Measurements from ENCODE around the gene ASIC2.

Gene ASIC2

GRCh38 chr17:33334703-33335102 is 41.6 kb upstream of the ASIC2 start:
- no peak overlapping the region for H3K4me3 ChIP-seq (ENCODE audit: low read length in 2 of 2)

GRCh38 chr17:33330877-33331276 is 37.8 kb upstream of the ASIC2 start:
- Histone ChIP-seq H2BK120ac (ENCODE audit: low read depth, low read length) (no peak overlapping the region), H3K27ac (replicated peaks; ENCODE audit: low read length) (no peak overlapping the region), H3K4me3 (ENCODE audit: low read length in 2 of 2) (no peak overlapping the region), H3K79me1 (ENCODE audit: low read depth, low read length) (no peaks in the 10 kb centered on the region), H2BK15ac (ENCODE audit: low read length) (no peak overlapping the region), H2BK12ac (ENCODE audit: low read length) (no peak overlapping the region), H3K27me3 (ENCODE audit: control insufficient read depth in 3 of 3, insufficient read depth in 3 of 3, low read depth in 1 of 3, low read length in 3 of 3) (no peaks in the 10 kb centered on the region), H3K4me1 (ENCODE audit: control insufficient read depth in 2 of 2, insufficient read depth in 1 of 2, low read depth in 1 of 2, low read length in 2 of 2) (peaks cover 0 to 5% of the 10 kb centered on the region in 2 donors), H3K9me3 (replicated peaks in 1 of 2; ENCODE audit: control insufficient read depth in 2 of 2, insufficient read depth in 1 of 2, low read depth in 1 of 2, low read length in 2 of 2) (no peaks in the 10 kb centered on the region), H2AFZ (ENCODE audit: low read length) (no peak overlapping the region), H2AK5ac (ENCODE audit: low read depth, low read length) (no peak overlapping the region), H4K91ac (ENCODE audit: low read depth, low read length, poor library complexity) (no peak overlapping the region), H4K8ac (ENCODE audit: low read depth, low read length) (no peak overlapping the region), H3K36me3 (replicated peaks in 1 of 2; ENCODE audit: control insufficient read depth in 2 of 2, insufficient read depth in 2 of 2, low read length in 2 of 2) (no peaks in the 10 kb centered on the region), H3K23ac (ENCODE audit: low read depth, low read length, poor library complexity) (no peak overlapping the region), H3K4me2 (ENCODE audit: insufficient read depth, low read length, poor library complexity, severe bottlenecking) (no peak overlapping the region), H3K18ac (ENCODE audit: low read length) (no peak overlapping the region), H3K9ac (ENCODE audit: low read depth, low read length, poor library complexity) (no peak overlapping the region), H2BK5ac (ENCODE audit: low read length) (no peak overlapping the region), H3K14ac (ENCODE audit: low read length) (no peak overlapping the region), H3K4ac (ENCODE audit: low read length) (no peak overlapping the region)
- no CpG with 5 or more reads among the region's 3 CpGs for WGBS, 2 donors (ENCODE audit: extremely low coverage in 2 of 2, insufficient read length in 2 of 2, insufficient replicate concordance in 1 of 2)
- no peak for DNase-seq (ENCODE audit: low spot score)

More at GRCh38 chr17:33334703-33335102, 41.6 kb upstream of the ASIC2 start:
- H3K27me3 ChIP-seq (ENCODE audit: control insufficient read depth in 3 of 3, insufficient read depth in 3 of 3, low read depth in 1 of 3, low read length in 3 of 3): no peaks in the 10 kb centered on the region
- H3K4ac ChIP-seq (ENCODE audit: low read length): no peak overlapping the region
- H4K8ac ChIP-seq (ENCODE audit: low read depth, low read length): no peak overlapping the region
- no CpG with 5 or more reads among the region's 4 CpGs for WGBS, 2 donors (ENCODE audit: extremely low coverage in 2 of 2, insufficient read length in 2 of 2, insufficient replicate concordance in 1 of 2)
- H2AFZ ChIP-seq (ENCODE audit: low read length): no peak overlapping the region
- H3K27ac ChIP-seq (replicated peaks; ENCODE audit: low read length): no peak overlapping the region
- H2BK12ac ChIP-seq (ENCODE audit: low read length): no peak overlapping the region
- H3K79me1 ChIP-seq (ENCODE audit: low read depth, low read length): no peaks in the 10 kb centered on the region
- H3K4me2 ChIP-seq (ENCODE audit: insufficient read depth, low read length, poor library complexity, severe bottlenecking): no peak overlapping the region
- H3K36me3 ChIP-seq (replicated peaks in 1 of 2; ENCODE audit: control insufficient read depth in 2 of 2, insufficient read depth in 2 of 2, low read length in 2 of 2): no peaks in the 10 kb centered on the region
- no peak overlapping the region for H2BK5ac ChIP-seq (ENCODE audit: low read length)
- H2BK15ac ChIP-seq (ENCODE audit: low read length): no peak overlapping the region
- H2BK120ac ChIP-seq (ENCODE audit: low read depth, low read length): no peak overlapping the region
- H3K14ac ChIP-seq (ENCODE audit: low read length): no peak overlapping the region
- no peaks in the 10 kb centered on the region for H3K9me3 ChIP-seq (replicated peaks in 1 of 2; ENCODE audit: control insufficient read depth in 2 of 2, insufficient read depth in 1 of 2, low read depth in 1 of 2, low read length in 2 of 2)
- DNase-seq (ENCODE audit: low spot score): no peak
- H3K9ac ChIP-seq (ENCODE audit: low read depth, low read length, poor library complexity): no peak overlapping the region
- no peak overlapping the region for H2AK5ac ChIP-seq (ENCODE audit: low read depth, low read length)
- no peak overlapping the region for H3K23ac ChIP-seq (ENCODE audit: low read depth, low read length, poor library complexity)
- peaks cover 0 to 5% of the 10 kb centered on the region in 2 donors for H3K4me1 ChIP-seq (ENCODE audit: control insufficient read depth in 2 of 2, insufficient read depth in 1 of 2, low read depth in 1 of 2, low read length in 2 of 2)
- no peak overlapping the region for H4K91ac ChIP-seq (ENCODE audit: low read depth, low read length, poor library complexity)
- no peak overlapping the region for H3K18ac ChIP-seq (ENCODE audit: low read length)

GRCh38 chr17:33328129-33328528 is 35.0 kb upstream of the ASIC2 start:
- Histone ChIP-seq H2BK5ac (ENCODE audit: low read length) (no peak overlapping the region), H3K9ac (ENCODE audit: low read depth, low read length, poor library complexity) (no peak overlapping the region), H3K4me2 (ENCODE audit: insufficient read depth, low read length, poor library complexity, severe bottlenecking) (no peak overlapping the region), H3K4ac (ENCODE audit: low read length) (no peak overlapping the region), H3K27ac (replicated peaks; ENCODE audit: low read length) (no peak overlapping the region), H2BK15ac (ENCODE audit: low read length) (no peak overlapping the region), H3K14ac (ENCODE audit: low read length) (no peak overlapping the region), H3K36me3 (replicated peaks in 1 of 2; ENCODE audit: control insufficient read depth in 2 of 2, insufficient read depth in 2 of 2, low read length in 2 of 2) (no peaks in the 10 kb centered on the region), H3K27me3 (ENCODE audit: control insufficient read depth in 3 of 3, insufficient read depth in 3 of 3, low read depth in 1 of 3, low read length in 3 of 3) (no peaks in the 10 kb centered on the region), H3K79me1 (ENCODE audit: low read depth, low read length) (no peaks in the 10 kb centered on the region), H2BK12ac (ENCODE audit: low read length) (no peak overlapping the region), H3K4me1 (ENCODE audit: control insufficient read depth in 2 of 2, insufficient read depth in 1 of 2, low read depth in 1 of 2, low read length in 2 of 2) (no peaks in the 10 kb centered on the region), H3K23ac (ENCODE audit: low read depth, low read length, poor library complexity) (no peak overlapping the region), H3K18ac (ENCODE audit: low read length) (no peak overlapping the region), H3K9me3 (replicated peaks in 1 of 2; ENCODE audit: control insufficient read depth in 2 of 2, insufficient read depth in 1 of 2, low read depth in 1 of 2, low read length in 2 of 2) (no peaks in the 10 kb centered on the region), H4K91ac (ENCODE audit: low read depth, low read length, poor library complexity) (no peak overlapping the region), H2AK5ac (ENCODE audit: low read depth, low read length) (no peak overlapping the region), H3K4me3 (ENCODE audit: low read length in 2 of 2) (no peak overlapping the region), H2BK120ac (ENCODE audit: low read depth, low read length) (no peak overlapping the region), H4K8ac (ENCODE audit: low read depth, low read length) (no peak overlapping the region), H2AFZ (ENCODE audit: low read length) (no peak overlapping the region)
- peak; percentile 23 for DNase-seq (ENCODE audit: low spot score)
- WGBS, 2 donors (ENCODE audit: extremely low coverage in 2 of 2, insufficient read length in 2 of 2, insufficient replicate concordance in 1 of 2): no CpG with 5 or more reads among the region's 4 CpGs

- Histone ChIP-seq H2AK5ac (ENCODE audit: low read depth, low read length) (no peak overlapping the region), H3K79me1 (ENCODE audit: low read depth, low read length) (no peaks in the 10 kb centered on the region), H3K4ac (ENCODE audit: low read length) (no peak overlapping the region), H3K9me3 (replicated peaks in 1 of 2; ENCODE audit: control insufficient read depth in 2 of 2, insufficient read depth in 1 of 2, low read depth in 1 of 2, low read length in 2 of 2) (no peaks in the 10 kb centered on the region), H3K36me3 (replicated peaks in 1 of 2; ENCODE audit: control insufficient read depth in 2 of 2, insufficient read depth in 2 of 2, low read length in 2 of 2) (no peaks in the 10 kb centered on the region), H2AFZ (ENCODE audit: low read length) (no peak overlapping the region), H4K8ac (ENCODE audit: low read depth, low read length) (no peak overlapping the region), H3K4me3 (ENCODE audit: low read length in 2 of 2) (no peak overlapping the region), H3K27ac (replicated peaks; ENCODE audit: low read length) (no peak overlapping the region), H3K4me1 (ENCODE audit: control insufficient read depth in 2 of 2, insufficient read depth in 1 of 2, low read depth in 1 of 2, low read length in 2 of 2) (no peaks in the 10 kb centered on the region), H3K18ac (ENCODE audit: low read length) (no peak overlapping the region), H2BK15ac (ENCODE audit: low read length) (no peak overlapping the region), H2BK12ac (ENCODE audit: low read length) (no peak overlapping the region), H3K4me2 (ENCODE audit: insufficient read depth, low read length, poor library complexity, severe bottlenecking) (no peak overlapping the region), H2BK5ac (ENCODE audit: low read length) (no peak overlapping the region), H3K23ac (ENCODE audit: low read depth, low read length, poor library complexity) (no peak overlapping the region), H4K91ac (ENCODE audit: low read depth, low read length, poor library complexity) (no peak overlapping the region), H3K9ac (ENCODE audit: low read depth, low read length, poor library complexity) (no peak overlapping the region), H3K27me3 (ENCODE audit: control insufficient read depth in 3 of 3, insufficient read depth in 3 of 3, low read depth in 1 of 3, low read length in 3 of 3) (no peaks in the 10 kb centered on the region), H2BK120ac (ENCODE audit: low read depth, low read length) (no peak overlapping the region), H3K14ac (ENCODE audit: low read length) (no peak overlapping the region)
- no CpG with 5 or more reads among the region's 3 CpGs for WGBS, 2 donors (ENCODE audit: extremely low coverage in 2 of 2, insufficient read length in 2 of 2, insufficient replicate concordance in 1 of 2)
- no peak for DNase-seq (ENCODE audit: low spot score)
Measured at GRCh38 chr17:33324736-33325135, 31.6 kb upstream of the ASIC2 start.

Measured in neuronal stem cell (in vitro differentiated cells).